HuH-7 (cell line): ENCODE measurements around the gene HLTF.
"Not testable (repeated sequence)": the region's sequence is repeated elsewhere in the genome, so short reads cannot be mapped to it uniquely, and the experiment has no call there.

Experiments used
- DNase-seq: peaks from one replicate; pipeline ENCODE4 v3.0.0; 2011; ENCODE audit warnings: low spot score

Gene HLTF

GRCh38 chr3:148991219-148992026 lies 94.9 kb downstream of the HLTF start, which contains the start of gene GYG1:
TSS of gene GYG1 (plus strand) at chr3:148991540. CDS start at chr3:148991641, 101 bp downstream.
- DNase-seq = peak; percentile 83

GRCh38 chr3:148990236-148990635 lies 96.1 kb downstream of the HLTF start:
- DNase-seq = no peak

- not testable (repeated sequence) for DNase-seq
Observed at GRCh38 chr3:148987551-148987950, 98.8 kb downstream of the HLTF start.

- no peak for DNase-seq
Observed at GRCh38 chr3:148981273-148981672, 105.1 kb downstream of the HLTF start.
